Adrenal gland (tissue), 12 donors: ENCODE data around the gene HAUS3. TPM values are rescaled to one million over a fixed set of nuclear protein-coding genes. Genes with fewer than 3 reads are reported as not detected.

Experiments
- DNase-seq, 7 donors: peaks; one replicate each; pipeline ENCODE4 v3.0.0-alpha.2; 2019 to 2020
- H3K27ac ChIP-seq, 5 donors: fragments of 200-600 bp; sonication (generic) in 4 of 5; 1 replicate in 3 of 5; 2 replicates in 2 of 5; pipeline versions ENCODE4 v1.5.1 to v1.8.0; 2016 to 2020; ENCODE audit warnings: mild to moderate bottlenecking in 1 of 5
- H3K27me3 ChIP-seq: fragments of 200-600 bp; 2 replicates; pipeline ENCODE4 v1.8.0; 2021
- H3K36me3 ChIP-seq, 2 donors: fragments of 200-600 bp; replicated peaks in 1 of 2; 1 replicate in 1 of 2; 2 replicates in 1 of 2; pipeline versions ENCODE4 v1.5.1 to v1.8.0; 2018 to 2022
- H3K4me1 ChIP-seq, 2 donors: fragments of 200-600 bp; replicated peaks in 1 of 2; 1 replicate in 1 of 2; 2 replicates in 1 of 2; pipeline versions ENCODE4 v1.5.1 to v1.8.0; 2018 to 2021
- H3K4me3 ChIP-seq, 4 donors: fragments of 200-600 bp; sonication (generic) in 3 of 4; one replicate each; pipeline ENCODE4 v1.5.1; 2016 to 2018
- H3K9me3 ChIP-seq, 3 donors: fragments of 200-600 bp; sonication (generic) in 1 of 3; replicated peaks in 1 of 3; 1 replicate in 2 of 3; 2 replicates in 1 of 3; pipeline versions ENCODE4 v1.5.1 to v1.8.0; 2016 to 2021
- POLR2A ChIP-seq, 2 donors: fragments of 450-650 bp; IDR thresholded peaks; one replicate each; pipeline ENCODE4 v1.6.1; 2017; ENCODE audit warnings: antibody characterized with exemption in 2 of 2, mild to moderate bottlenecking in 2 of 2, moderate library complexity in 1 of 2
- WGBS, 4 donors: extraction: QIAGEN DNeasy Blood & Tissue Kit in 2 of 4; methylation state at CpG; one replicate each; pipeline versions ENCODE4 v1.1.5 to v1.1.7; 2013 to 2017; 5-methylcytosine and 5-hydroxymethylcytosine counted together
- intact Hi-C, 2 donors: fragments of 100-400 bp; cut with DNase I; formaldehyde crosslinking; loops; one replicate each; pipeline versions ENCODE4 v1.14.1 to v1.15.0; 2022 to 2023
- polyA plus RNA-seq, 3 donors: library from polyadenylated mRNA; stranded (reverse); fragments of 200-250 nt in 2 of 3; fragments of 350-450 nt in 1 of 3; fragmentation: Illumina TruSeq in 1 of 3; extraction: RNeasy Lipid Tissue Mini Kit (QIAGEN cat#74804) in 1 of 3; gene quantifications; one replicate each; pipeline ENCODE4 v1.2.3, GENCODE V29; 2013 to 2014
- total RNA-seq, 9 donors: library from RNA; depleted of rRNA in 4 of 9; stranded (reverse); fragments of >200 nt in 4 of 9; fragments of 120-200 nt in 1 of 9; fragmentation: NEBNext Ultra II Directional in 1 of 9; extraction: Animal tissue kit (Norgen Biotek cat#: 25700) in 1 of 9; gene quantifications; one replicate each; pipeline versions ENCODE4 v1.1.0 to v1.2.4, GENCODE V29; 2013 to 2023
- TF ChIP-seq, protein P1 (sequence below), 6 experiments: fragments of 450-650 bp in 4 of 6; fragments of 200-600 bp in 2 of 6; sonication (generic) in 1 of 6; IDR thresholded peaks; 1 replicate in 5 of 6; 2 replicates in 1 of 6; pipeline versions ENCODE4 v1.5.1 to v1.8.0; 2016 to 2021; ENCODE audit warnings: antibody characterized with exemption in 6 of 6, mild to moderate bottlenecking in 2 of 6, moderate library complexity in 1 of 6
- donor health status: healthy with polysubstance abuse.
- donor health status: Bipolar disorder and iron deficiency.
- donor health status: DM: yes; HTN: yes; CAD: no.
- donor health status: DM: no; HTN: no; CAD: no.
- donor health status: DM: no; HTN: no; CAD: no.
- donor health status: DM: yes; HTN: yes; CAD: no.

The HAUS3 gene
- total and polyA plus RNA-seq, 12 donors: 8.3 to 19.1 (median 13.1) TPM

DNA sequence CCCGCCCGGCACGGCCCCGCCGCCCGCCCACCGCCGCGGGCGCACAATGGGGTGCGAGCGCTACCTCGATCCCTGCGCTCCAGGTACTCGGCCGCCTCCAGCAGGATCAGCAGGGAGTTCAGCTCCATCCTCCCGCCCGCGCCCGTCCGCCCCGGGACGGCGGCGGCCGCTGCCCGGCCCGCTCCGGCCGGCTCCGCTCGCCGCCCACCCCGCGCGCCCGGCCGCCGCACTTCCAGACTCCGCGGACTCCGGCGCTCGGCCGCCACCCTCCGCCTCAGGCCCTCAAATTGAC, 19.9 kb upstream of the HAUS3 start, which contains the start of gene MXD4:
Gene MXD4 (minus strand): TSS at position 257 of the 292 bp plus-strand sequence. CDS start 129 bp downstream, at position 128.
- Histone ChIP-seq H3K36me3 (peaks cover 0 to 9% of the 10 kb centered on the region in 2 donors), H3K9me3 (no peaks in the 10 kb centered on the region), H3K27ac (peak within 1 kb of the TSS; percentile 43 to 98 (median 97)), H3K4me1 (peaks cover 60 to 71% of the 10 kb centered on the region in 2 donors), H3K4me3 (peak within 1 kb of the TSS; percentile 35 to 99 (median 64)), H3K27me3 (no peaks in the 10 kb centered on the region)
- intact Hi-C loops: no loop called here
- WGBS, 4 donors: 0 to 1% (median 0%) methylated on average over 1 to 46 of the region's 46 CpGs; no CpG with 5 or more reads in 1 of the 4 donors
- DNase-seq: no peak
- TF ChIP-seq POLR2A (IDR thresholded peaks at IDR 0.05): peak in 1 of 2 donors; percentile 87
- TF ChIP-seq, protein P1, sequence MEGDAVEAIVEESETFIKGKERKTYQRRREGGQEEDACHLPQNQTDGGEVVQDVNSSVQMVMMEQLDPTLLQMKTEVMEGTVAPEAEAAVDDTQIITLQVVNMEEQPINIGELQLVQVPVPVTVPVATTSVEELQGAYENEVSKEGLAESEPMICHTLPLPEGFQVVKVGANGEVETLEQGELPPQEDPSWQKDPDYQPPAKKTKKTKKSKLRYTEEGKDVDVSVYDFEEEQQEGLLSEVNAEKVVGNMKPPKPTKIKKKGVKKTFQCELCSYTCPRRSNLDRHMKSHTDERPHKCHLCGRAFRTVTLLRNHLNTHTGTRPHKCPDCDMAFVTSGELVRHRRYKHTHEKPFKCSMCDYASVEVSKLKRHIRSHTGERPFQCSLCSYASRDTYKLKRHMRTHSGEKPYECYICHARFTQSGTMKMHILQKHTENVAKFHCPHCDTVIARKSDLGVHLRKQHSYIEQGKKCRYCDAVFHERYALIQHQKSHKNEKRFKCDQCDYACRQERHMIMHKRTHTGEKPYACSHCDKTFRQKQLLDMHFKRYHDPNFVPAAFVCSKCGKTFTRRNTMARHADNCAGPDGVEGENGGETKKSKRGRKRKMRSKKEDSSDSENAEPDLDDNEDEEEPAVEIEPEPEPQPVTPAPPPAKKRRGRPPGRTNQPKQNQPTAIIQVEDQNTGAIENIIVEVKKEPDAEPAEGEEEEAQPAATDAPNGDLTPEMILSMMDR (IDR thresholded peaks at IDR 0.05): no peak

DNA sequence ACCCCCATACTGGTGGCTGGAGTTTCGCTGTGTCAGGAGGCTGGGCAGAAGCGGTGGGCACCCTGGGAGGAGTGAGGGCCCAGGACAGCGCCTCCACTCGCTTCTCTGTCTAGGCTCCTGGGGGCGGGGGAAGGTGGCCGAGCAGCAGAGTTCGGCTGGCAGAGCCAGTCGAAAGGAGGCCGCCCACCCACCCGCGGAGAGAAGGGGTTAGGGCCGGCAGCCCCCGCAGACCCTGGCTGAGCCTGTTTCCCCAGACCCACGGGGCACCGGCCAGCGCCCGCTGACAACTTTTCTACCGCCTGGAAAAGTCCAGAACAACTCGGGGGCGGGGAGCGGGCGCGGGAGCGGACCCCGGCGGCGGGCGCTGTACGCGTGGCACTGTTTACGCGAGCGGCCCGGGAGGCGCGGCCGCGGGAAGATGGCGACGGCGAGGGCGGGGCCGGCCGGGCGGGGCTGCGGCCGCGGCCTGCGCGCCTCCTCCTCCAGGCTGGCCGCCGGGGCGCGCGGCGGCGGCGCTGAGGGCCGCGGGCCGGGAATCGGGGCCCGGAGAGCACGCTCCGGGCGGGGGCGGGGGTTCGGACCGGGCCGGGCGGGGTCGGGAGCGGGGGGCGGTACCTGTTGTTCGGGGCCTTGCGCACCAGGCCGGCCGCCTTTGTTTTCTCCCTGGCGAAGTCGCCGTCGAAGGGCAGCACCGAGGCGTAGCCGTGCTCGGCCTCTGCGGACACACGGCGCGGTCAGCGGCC, 19.4 kb upstream of the HAUS3 start:
- Histone ChIP-seq H3K4me1 (peaks cover 62 to 71% of the 10 kb centered on the region in 2 donors), H3K36me3 (peaks cover 0 to 9% of the 10 kb centered on the region in 2 donors), H3K27ac (peak overlapping the region in 4 of 5 donors; percentile 62 to 98 (median 83)), H3K4me3 (peak overlapping the region; percentile 21 to 99 (median 48)), H3K27me3 (no peaks in the 10 kb centered on the region), H3K9me3 (no peaks in the 10 kb centered on the region)
- DNase-seq: peak in 6 of 7 donors; percentile 40 to 66 (median 50)
- TF ChIP-seq POLR2A (IDR thresholded peaks at IDR 0.05): no peak
- intact Hi-C loops: no loop called here
- WGBS, 4 donors: 0 to 2% (median 0%) methylated on average over 2 to 85 of the region's 91 CpGs

GRCh38 chr4:2260344-2261109, 18.6 kb upstream of the HAUS3 start:
- H3K27ac ChIP-seq: peak overlapping the region in 2 of 5 donors; percentile 85 to 98
- peaks cover 62 to 71% of the 10 kb centered on the region in 2 donors for H3K4me1 ChIP-seq
- DNase-seq: peak in 6 of 7 donors; percentile 35 to 64 (median 46)
- no peak for TF ChIP-seq POLR2A (IDR thresholded peaks at IDR 0.05)
- TF ChIP-seq, protein P1 (IDR thresholded peaks at IDR 0.05): no peak
- peaks cover 0 to 9% of the 10 kb centered on the region in 2 donors for H3K36me3 ChIP-seq
- peak overlapping the region; percentile 21 to 99 (median 48) for H3K4me3 ChIP-seq
- intact Hi-C loops: no loop called here
- no peaks in the 10 kb centered on the region for H3K27me3 ChIP-seq
- H3K9me3 ChIP-seq: no peaks in the 10 kb centered on the region
- WGBS, 4 donors: 12 to 34% (median 14%) methylated on average over 6 to 23 of the region's 23 CpGs; no CpG with 5 or more reads in 1 of the 4 donors

DNA sequence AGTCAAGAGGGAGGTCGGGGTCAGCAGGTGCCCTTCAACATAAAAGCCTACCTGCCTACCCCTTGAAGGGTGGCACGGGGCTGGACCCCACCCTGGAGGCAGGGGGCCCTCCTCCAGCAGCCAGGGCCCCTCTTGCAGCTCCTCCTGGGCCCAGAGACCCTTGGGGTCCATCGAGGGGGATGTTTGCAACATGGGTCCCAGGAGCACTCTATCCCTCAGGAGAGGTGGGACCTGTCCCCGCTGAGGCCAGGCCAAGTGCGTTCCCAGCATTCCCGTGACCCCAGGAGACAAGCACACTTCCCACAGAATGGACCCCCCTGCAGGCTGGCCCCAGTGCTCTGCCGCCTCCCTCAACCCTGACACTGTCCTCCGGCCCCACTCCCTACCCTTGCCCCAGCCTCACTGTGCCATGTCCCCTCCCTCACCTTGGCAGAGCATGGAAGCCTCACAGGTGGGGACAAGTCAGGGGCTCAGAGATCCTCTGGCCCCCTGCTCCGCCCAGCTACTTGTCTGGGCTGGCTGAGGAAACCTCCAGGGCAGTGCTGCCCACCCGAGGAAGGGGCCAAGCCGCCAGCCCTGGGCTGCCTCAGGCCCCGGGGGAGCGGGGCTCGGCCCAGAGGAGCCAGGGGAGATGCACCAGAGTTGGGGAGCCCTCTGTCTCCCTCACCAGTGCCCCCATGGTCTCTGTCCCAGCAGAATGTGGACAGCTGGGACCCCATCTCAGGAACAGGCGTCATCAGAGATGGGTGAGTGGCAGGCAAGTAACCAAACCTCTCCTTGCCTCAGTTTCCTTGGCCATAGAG, 17.8 kb upstream of the HAUS3 start:
- WGBS, 4 donors: 60 to 72% (median 68%) methylated on average over 4 to 15 of the region's 15 CpGs
- Histone ChIP-seq H3K4me1 (peaks cover 61 to 72% of the 10 kb centered on the region in 2 donors), H3K9me3 (no peaks in the 10 kb centered on the region), H3K36me3 (peaks cover 0 to 14% of the 10 kb centered on the region in 2 donors), H3K27me3 (no peaks in the 10 kb centered on the region), H3K4me3 (peak overlapping the region in 1 of 4 donors; percentile 99), H3K27ac (peak overlapping the region in 4 of 5 donors; percentile 35 to 98 (median 62))
- TF ChIP-seq POLR2A (IDR thresholded peaks at IDR 0.05): no peak
- TF ChIP-seq, protein P1 (IDR thresholded peaks at IDR 0.05): no peak
- DNase-seq: peak in 6 of 7 donors; percentile 0 to 49 (median 17)
- intact Hi-C loops: no loop called here
